Measurements from ENCODE around the gene CCL24. TPM values are rescaled to one million over a fixed set of nuclear protein-coding genes. Genes with fewer than 3 reads are reported as not detected.
"Not testable (repeated sequence)": the region's sequence is repeated elsewhere in the genome, so short reads cannot be mapped to it uniquely, and the experiment has no call there.

Gene CCL24, protein sequence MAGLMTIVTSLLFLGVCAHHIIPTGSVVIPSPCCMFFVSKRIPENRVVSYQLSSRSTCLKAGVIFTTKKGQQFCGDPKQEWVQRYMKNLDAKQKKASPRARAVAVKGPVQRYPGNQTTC
- total RNA-seq, result not detected

DNA sequence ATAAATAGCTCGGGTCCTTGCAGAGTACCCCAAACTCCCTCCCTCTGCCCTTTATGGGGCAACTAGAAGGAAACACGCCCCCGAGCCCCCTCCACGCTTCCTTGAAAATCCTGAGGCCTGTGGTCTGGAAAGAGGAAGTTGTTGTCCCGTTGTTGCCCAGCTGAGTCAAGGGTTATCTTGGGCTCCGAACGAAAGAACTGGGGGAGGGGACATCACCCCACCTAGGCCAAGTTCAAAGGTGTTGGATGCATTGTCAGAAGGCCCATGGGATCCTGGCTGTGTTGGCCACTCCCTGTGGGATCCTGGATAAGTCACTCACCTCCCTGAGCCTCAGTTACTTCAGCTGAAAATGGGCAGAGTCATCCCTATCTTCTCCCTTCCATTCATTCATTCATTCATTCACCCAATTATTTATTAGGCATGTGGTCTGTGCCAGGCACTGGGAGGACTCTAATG is at the start of gene CCL24:
Gene CCL24, minus strand, starts transcription at position 26 of the 456 bp plus-strand sequence. CDS start 91 bp downstream, outside the sequence.
- no peak for DNase-seq (ENCODE audit: low spot score)

- no peak for DNase-seq (ENCODE audit: low spot score)
Observed at GRCh38 chr7:75861636-75862035, 48.0 kb upstream of the CCL24 start.

- DNase-seq (ENCODE audit: low spot score), result no peak
Observed at GRCh38 chr7:75858410-75858809, 44.8 kb upstream of the CCL24 start.

DNA sequence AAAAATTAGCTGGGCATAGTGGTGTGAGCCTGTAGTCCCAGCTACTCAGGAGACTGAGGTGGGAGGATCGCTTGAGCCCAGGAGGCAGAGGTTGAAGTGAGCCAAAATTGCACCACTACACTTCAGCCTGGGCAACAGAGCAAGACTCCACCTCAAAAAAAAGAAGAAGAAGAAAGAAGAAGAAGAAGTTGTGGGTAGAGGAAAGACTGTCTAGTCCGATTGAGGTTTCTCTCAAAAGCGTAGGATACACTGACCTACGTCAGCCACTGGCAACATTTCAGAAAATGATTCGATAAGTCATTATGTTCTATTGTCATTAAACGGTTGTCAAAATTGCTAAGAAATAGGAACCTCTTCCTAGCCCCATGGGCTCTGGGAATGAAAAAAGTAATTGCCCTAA is 42.9 kb upstream of the CCL24 start:
- no peak for DNase-seq (ENCODE audit: low spot score)

DNA sequence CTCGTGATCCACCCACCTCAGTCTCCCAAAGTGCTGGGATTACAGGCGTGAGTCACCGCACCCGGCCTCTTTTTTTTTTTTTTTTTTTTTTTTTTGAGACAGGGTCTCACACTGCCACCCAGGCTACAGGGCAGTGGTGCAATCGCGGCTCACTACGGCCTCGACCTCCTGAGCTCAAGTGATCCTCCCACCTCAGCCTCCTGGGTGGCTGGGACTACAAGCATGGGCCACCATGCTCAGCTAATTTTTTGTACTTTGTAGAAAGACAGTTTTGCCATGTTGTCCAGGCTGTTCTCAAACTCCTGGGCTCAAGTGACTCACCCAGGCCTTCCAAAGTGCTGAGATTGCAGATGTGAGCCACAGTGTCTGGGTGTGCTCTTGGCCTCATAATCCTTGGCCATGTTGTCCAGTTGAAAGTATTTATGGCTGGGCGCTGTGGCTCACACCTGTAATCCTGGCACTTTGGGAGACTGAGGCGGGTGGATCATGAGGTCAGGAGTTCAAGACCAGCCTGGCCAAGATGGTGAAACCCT is 41.3 kb upstream of the CCL24 start:
- not testable (repeated sequence) for DNase-seq (ENCODE audit: low spot score)

GRCh38 chr7:75854233-75854632 is 40.6 kb upstream of the CCL24 start:
- no peak for DNase-seq (ENCODE audit: low spot score)

GRCh38 chr7:75850235-75850634 is 36.6 kb upstream of the CCL24 start:
- DNase-seq (ENCODE audit: low spot score), result no peak

DNA sequence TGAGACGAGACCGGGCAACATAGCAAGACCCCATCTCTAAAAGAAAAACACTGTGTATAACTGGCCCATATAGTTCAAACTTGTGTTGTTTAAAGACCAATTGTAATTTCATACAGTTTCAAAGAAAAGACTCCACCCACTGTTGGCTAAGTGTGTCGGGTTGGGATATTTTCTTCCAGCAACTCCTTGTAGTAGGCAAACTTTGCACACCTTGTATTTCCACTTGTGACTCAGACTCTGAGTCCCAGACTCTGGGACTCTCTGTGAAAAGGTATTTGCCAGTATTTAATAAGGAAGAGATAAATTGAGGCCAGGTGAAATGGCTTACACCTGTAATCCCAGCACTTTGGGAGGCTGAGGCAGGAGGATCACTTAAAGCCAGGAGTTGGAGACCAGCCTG is 36.0 kb upstream of the CCL24 start:
- DNase-seq (ENCODE audit: low spot score), result no peak

DNA sequence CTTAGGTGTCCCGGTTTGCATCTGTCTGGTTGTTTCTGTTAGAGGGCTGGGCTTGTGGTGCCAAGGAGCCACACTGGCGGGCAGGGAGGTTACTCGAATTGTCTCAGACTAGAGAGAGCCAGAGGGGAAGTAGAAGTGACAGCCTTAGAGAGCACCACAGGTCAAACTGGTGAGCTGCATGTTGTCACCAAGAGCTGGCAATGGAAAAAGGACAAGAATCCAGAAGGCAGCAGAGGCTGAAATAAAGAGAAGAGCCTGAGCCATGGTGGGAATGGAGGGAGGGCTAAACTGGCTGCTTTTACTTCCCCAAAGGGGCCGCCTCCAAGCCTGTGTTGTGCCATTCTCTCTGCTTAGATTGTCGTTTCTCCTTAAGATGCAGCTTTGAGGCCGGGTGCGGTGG is 34.1 kb upstream of the CCL24 start:
- DNase-seq (ENCODE audit: low spot score), result no peak

DNA sequence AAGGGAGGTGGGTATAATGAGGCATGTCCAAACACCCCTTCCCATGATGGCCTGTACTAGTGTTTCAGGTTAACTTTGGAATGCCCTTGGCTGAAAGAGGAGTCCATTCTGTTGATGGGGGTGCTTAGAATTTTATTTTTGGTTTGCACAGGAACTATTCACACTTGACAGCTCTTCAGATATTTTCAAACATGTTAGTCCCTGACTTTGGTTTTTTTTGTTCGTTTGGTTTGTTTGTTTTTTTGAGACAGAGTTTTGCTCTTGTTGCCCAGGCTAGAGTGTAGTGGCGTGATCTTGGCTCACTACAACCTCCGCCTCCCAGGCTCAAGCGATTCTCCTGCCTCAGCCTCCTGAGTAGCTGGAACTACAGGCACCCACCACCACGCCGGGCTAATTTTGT is 31.5 kb upstream of the CCL24 start:
- DNase-seq (ENCODE audit: low spot score), result not testable (repeated sequence)

DNA sequence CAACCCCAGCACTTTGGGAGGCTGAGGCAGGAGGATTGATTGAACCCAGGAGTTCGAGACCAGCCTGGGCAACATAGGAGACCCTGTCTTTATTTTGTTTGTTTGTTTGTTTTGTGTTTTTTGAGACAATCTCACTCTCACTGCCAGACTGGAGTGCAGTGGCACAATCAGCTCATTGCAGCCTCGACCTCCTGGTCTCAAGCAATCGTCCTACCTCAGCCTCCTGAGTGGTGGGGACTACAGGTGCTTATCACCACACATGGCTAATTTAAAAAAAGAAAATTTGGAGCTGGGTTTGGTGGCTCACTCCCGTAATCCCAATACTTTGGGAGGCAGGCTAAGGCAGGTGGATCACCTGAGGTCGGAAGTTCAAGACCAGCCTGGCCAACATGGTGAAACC is 30.6 kb upstream of the CCL24 start:
- no peak for DNase-seq (ENCODE audit: low spot score)

DNA sequence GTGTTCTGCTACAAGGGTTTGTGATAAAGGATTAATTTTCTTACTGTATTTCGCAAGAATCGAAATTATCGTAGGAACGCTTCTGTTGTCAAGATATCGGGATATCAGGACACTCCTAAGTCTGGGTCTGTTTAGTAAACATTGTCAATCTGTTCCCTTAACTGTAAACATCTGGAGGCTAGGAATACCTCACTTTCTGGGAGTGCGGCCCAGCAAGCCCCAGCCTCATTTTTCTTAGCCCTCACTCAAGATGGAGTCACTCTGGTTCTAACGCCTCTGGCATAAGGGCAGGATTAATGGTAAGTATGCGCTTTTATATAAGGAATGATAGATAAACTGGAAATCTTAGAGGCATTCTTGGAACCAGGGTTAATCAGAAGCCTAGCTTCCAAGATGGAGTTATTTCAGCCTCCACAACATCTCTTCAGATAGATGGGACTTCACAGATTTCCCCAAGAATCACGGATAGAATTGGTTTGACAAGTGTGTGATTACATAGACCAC is 30.1 kb upstream of the CCL24 start:
- no peak for DNase-seq (ENCODE audit: low spot score)

- no peak for DNase-seq (ENCODE audit: low spot score)
Observed at GRCh38 chr7:75842836-75843446, 29.3 kb upstream of the CCL24 start.

DNA sequence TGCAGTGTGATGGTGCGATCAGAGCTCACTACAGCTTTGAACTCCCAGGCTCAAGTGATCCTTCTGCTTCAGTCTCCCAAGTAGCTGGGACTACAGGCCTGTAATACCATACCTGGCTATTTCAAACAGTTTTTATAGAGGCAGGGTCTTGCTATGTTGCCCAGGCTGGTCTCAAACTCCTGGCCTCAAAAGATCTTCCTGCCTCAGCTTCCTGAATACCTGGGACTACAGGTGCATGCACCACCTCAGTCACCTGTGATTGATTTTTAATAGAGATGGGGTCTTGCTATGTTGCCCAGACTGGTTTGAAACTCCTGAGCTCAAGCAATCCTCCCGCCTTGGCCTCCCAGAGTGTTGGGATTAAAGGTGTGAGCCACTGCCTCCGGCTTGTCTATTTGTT is 26.4 kb upstream of the CCL24 start:
- no peak for DNase-seq (ENCODE audit: low spot score)

DNA sequence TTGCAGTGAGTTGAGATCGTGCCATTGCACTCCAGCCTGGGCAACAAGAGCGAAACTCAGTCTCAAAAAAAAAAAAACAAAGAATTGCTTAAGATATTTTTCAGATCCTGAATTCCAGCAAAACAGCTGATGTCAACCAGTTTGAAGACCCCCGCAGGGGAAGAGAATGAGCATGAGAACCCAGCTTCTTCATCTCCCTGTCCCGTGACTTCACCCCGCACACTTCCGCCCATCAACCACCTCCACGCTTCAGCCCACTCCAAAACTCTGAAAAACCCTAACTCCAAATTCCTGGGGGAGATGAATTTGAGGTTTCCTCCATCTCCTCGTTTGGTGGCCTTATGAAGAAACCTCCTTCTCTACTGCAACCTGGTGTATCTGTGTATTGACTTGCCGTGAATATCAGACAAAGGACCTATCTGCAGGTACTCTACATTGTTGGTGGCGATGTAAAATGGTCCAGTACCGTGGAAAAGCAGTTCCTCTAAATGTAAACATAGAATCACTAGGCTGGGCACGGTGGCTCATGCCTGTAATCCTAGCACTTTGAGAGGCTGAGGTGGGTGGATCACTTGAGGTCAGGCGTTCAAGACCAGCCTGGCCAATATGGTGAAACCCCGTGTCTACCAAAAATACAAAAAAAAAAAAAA is 24.8 kb upstream of the CCL24 start:
- not testable (repeated sequence) for DNase-seq (ENCODE audit: low spot score)

GRCh38 chr7:75836798-75837197 is 23.2 kb upstream of the CCL24 start:
- DNase-seq (ENCODE audit: low spot score), result no peak

GRCh38 chr7:75835688-75836285 is 22.2 kb upstream of the CCL24 start:
- no peak for DNase-seq (ENCODE audit: low spot score)

GRCh38 chr7:75833662-75834061 is 20.1 kb upstream of the CCL24 start:
- not testable (repeated sequence) for DNase-seq (ENCODE audit: low spot score)

DNA sequence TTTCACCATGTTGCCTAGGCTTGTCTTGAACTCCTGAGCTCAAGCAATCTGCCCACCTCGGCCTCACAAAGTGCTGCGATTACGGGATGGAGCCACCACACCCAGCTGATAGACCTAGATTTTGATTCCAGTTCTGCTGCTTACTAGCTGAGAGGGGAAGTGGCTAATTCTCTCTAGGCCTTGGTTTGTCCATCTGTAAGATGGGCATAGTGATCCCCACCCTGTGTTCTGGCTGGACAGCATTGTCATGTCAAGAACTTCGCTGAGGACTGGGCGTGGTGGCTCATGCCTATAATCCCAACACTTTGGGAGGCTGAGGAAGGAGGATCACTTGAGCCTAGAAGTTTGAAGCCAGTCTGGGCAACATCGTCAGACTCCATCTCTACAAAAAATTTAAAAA is 17.4 kb upstream of the CCL24 start:
- DNase-seq (ENCODE audit: low spot score), result no peak

- DNase-seq (ENCODE audit: low spot score), result not testable (repeated sequence)
Observed at GRCh38 chr7:75829656-75830055, 16.1 kb upstream of the CCL24 start.

GRCh38 chr7:75823198-75823910 is 9.7 kb upstream of the CCL24 start:
- no peak for DNase-seq (ENCODE audit: low spot score)

- no peak for DNase-seq (ENCODE audit: low spot score)
Observed at GRCh38 chr7:75820688-75821087, 7.1 kb upstream of the CCL24 start.

Data from ureter (tissue), 1 donor.